ENCODE data around the gene MGAT4B. TPM values are rescaled to one million over a fixed set of nuclear protein-coding genes. Genes with fewer than 3 reads are reported as not detected.

The MGAT4B gene
- total RNA-seq, 1 experiment from 2014 or later, result 406 TPM

DNA sequence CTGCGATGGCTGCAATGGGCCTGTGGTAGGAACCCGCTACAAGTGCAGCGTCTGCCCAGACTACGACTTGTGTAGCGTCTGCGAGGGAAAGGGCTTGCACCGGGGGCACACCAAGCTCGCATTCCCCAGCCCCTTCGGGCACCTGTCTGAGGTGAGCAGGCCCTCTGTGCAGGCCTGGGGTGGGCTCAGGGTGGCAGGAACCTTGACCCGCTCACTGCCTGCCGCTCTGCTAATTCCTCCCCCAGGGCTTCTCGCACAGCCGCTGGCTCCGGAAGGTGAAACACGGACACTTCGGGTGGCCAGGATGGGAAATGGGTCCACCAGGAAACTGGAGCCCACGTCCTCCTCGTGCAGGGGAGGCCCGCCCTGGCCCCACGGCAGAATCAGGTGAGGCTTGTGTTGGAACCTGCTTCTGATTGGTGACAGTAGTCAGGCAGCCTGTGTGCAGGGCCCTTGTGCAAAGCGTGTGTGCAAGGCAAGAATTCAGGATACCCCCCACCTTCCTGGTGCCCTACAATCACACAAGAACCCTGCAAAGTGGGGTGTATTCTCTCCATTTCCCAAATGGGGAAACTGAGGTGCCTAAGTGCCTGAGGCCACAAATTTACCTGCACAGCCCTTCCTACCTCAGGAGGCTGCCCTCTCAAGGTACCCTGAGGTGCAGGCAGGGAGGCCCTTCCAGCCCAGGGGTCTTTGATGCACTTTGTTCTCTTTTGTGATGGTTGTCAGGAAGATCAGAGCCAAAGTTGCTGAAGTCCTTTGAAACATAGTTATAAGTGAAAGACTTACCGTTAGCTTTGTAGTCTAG is 17.5 kb upstream of the MGAT4B start:
- Histone ChIP-seq H3K27me3 (ENCODE audit: control insufficient read depth, insufficient read depth, low read length) (no peaks in the 10 kb centered on the region), H3K4me1 (ENCODE audit: control insufficient read depth, insufficient read depth, low read length) (peaks cover 74% of the 10 kb centered on the region), H3K4me3 (ENCODE audit: low read depth in 2 of 2, low read length in 2 of 2) (peak overlapping the region; percentile 73 to 95), H3K36me3 (ENCODE audit: control insufficient read depth, insufficient read depth, low read length) (peaks cover 12% of the 10 kb centered on the region), H3K9me3 (ENCODE audit: control insufficient read depth, insufficient read depth, low read depth, low read length) (no peaks in the 10 kb centered on the region), H3K27ac (ENCODE audit: low read length) (peak overlapping the region; percentile 62; the same call in 1 of the 2 replicates)
- ChIA-PET POLR2A (no interaction called here), CTCF (no interaction called here)
- in situ Hi-C loops (cut with HindIII; ENCODE audit: low pct_unique_long_range_greater_than_20kb, low sequenced_read_pairs), result no loop called here
- no TSS peak for BruUV-seq (replicated peaks)
- TF ChIP-seq CTCF (IDR thresholded peaks at IDR 0.05) (no peak), POLR2AphosphoS5 (IDR thresholded peaks at IDR 0.05; ENCODE audit: low read depth, low read length) (peak; percentile 33; the same call in 1 of the 2 replicates)
- intact Hi-C loops (cut with micrococcal nuclease; ENCODE audit: unreplicated experiment), result no loop called here
- no peak for ATAC-seq
- DNase-seq (ENCODE audit: low read depth, low spot score), result no peak

DNA sequence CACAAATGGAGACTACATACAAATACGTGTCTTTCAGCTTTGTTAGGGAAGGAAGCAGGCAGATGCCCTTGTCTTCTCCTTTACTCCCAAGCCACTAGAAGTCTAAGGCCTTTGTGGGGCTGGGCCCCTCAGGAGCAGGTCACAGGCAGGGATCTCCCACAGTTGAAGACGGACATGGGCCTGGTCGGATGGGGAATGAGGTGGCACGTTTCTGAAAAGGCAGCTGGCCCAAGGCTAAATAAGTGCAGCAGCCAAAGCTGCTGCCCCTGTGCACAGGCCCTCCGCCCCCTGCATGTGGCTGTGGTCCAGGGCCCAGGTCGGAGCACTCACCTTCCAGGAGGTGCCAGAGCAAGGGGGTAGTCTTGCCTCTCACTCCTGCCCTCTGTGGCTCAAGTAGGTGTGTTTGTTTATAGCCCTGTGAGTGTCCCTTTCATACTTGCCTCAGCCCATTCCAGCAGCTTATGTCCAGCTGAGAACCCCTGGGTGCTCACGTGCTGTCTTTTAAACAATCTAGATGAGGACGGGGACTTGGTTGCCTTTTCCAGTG is 15.9 kb upstream of the MGAT4B start:
- Histone ChIP-seq H3K36me3 (ENCODE audit: control insufficient read depth, insufficient read depth, low read length) (peaks cover 10% of the 10 kb centered on the region), H3K4me1 (ENCODE audit: control insufficient read depth, insufficient read depth, low read length) (peaks cover 72% of the 10 kb centered on the region), H3K9me3 (ENCODE audit: control insufficient read depth, insufficient read depth, low read depth, low read length) (no peaks in the 10 kb centered on the region), H3K4me3 (ENCODE audit: low read depth in 2 of 2, low read length in 2 of 2) (peak overlapping the region; percentile 73 to 95), H3K27ac (ENCODE audit: low read length) (peak overlapping the region; percentile 85), H3K27me3 (ENCODE audit: control insufficient read depth, insufficient read depth, low read length) (no peaks in the 10 kb centered on the region)
- TF ChIP-seq POLR2AphosphoS5 (IDR thresholded peaks at IDR 0.05; ENCODE audit: low read depth, low read length) (0 out of 2 replicates have a peak, but pooled peaks have one; percentile 1), SIN3A (IDR thresholded peaks at IDR 0.05; ENCODE audit: borderline replicate concordance, insufficient read depth, low read depth, low read length) (no peak)
- DNase-seq (ENCODE audit: low read depth, low spot score), result no peak
- BruUV-seq (replicated peaks), result no TSS peak
- no peak for ATAC-seq
- POLR2A ChIA-PET, result interaction anchor here (0.5 to 0.6 kb wide), 4 partner anchors 10 to 154 kb away, joined by 5 to 10 read pairs (median 6); no protein-coding TSS in a partner anchor
- intact Hi-C loops (cut with micrococcal nuclease; ENCODE audit: unreplicated experiment), result no loop called here
- CTCF ChIA-PET, result no interaction called here
- in situ Hi-C loops (cut with HindIII; ENCODE audit: low pct_unique_long_range_greater_than_20kb, low sequenced_read_pairs), result no loop called here

DNA sequence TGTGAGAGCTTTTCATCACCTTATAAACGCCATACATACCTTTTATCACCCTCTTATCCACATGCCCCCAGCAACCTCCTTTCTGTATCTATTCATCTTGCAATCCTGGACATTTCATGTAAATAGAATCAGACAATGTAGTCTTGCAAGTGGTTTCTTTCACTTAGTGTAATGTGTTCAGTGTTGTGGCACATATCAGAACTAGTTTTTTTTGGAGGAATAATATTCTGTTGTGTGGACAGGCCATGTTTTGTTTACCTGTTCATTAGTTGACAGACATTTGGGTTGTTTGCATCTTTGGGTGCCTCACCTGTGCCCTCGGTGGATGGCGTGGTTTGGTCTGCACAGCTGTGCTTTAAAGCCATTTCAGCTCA is 15.4 kb upstream of the MGAT4B start:
- peaks cover 10% of the 10 kb centered on the region for H3K36me3 ChIP-seq (ENCODE audit: control insufficient read depth, insufficient read depth, low read length)
- peaks cover 71% of the 10 kb centered on the region for H3K4me1 ChIP-seq (ENCODE audit: control insufficient read depth, insufficient read depth, low read length)
- peak overlapping the region; percentile 73 to 95 for H3K4me3 ChIP-seq (ENCODE audit: low read depth in 2 of 2, low read length in 2 of 2)
- ATAC-seq, result no peak
- TF ChIP-seq POLR2AphosphoS5 (IDR thresholded peaks at IDR 0.05; ENCODE audit: low read depth, low read length) (no peak; the same call in 1 of the 2 replicates), CTCF (IDR thresholded peaks at IDR 0.05) (no peak), REST (IDR thresholded peaks at IDR 0.05; ENCODE audit: insufficient read depth in 1 of 2, low read depth in 2 of 2, low read length in 1 of 2) (no peak), TCF7L2 (IDR thresholded peaks at IDR 0.05; ENCODE audit: low read depth, low read length) (no peak), SIN3A (IDR thresholded peaks at IDR 0.05; ENCODE audit: borderline replicate concordance, insufficient read depth, low read depth, low read length) (no peak)
- ChIA-PET CTCF (no interaction called here), POLR2A (interaction anchor here (0.6 kb wide), 1 partner anchor 10 kb away, joined by 5 read pairs; no protein-coding TSS in a partner anchor)
- BruUV-seq (replicated peaks), result TSS peak; percentile 82
- intact Hi-C loops (cut with micrococcal nuclease; ENCODE audit: unreplicated experiment) (no loop called here), in situ Hi-C loops (cut with HindIII; ENCODE audit: low pct_unique_long_range_greater_than_20kb, low sequenced_read_pairs) (no loop called here)
- DNase-seq (ENCODE audit: low read depth, low spot score), result no peak
- peak overlapping the region; percentile 85 for H3K27ac ChIP-seq (ENCODE audit: low read length)
- H3K27me3 ChIP-seq (ENCODE audit: control insufficient read depth, insufficient read depth, low read length), result no peaks in the 10 kb centered on the region
- H3K9me3 ChIP-seq (ENCODE audit: control insufficient read depth, insufficient read depth, low read depth, low read length), result no peaks in the 10 kb centered on the region

Measured in Panc1 (cell line).